ENCODE measurements around the gene PRSS57. TPM values are rescaled to one million over a fixed set of nuclear protein-coding genes. Genes with fewer than 3 reads are reported as not detected.

Gene PRSS57
- total and polyA plus RNA-seq, 12 donors = 0.06 TPM; not detected in 11

GRCh38 chr19:681029-682019, 13.9 kb downstream of the PRSS57 start:
- DNase-seq (peak; percentile 90), ATAC-seq (peak in 1 of 8 donors; percentile 3)
- WGBS, 2 donors = 69 to 74% methylated on average over 54 of the region's 54 CpGs
- H3K4me3 ChIP-seq = peak overlapping the region in 7 of 10 donors; percentile 18 to 87 (median 73)
- no peaks in the 10 kb centered on the region for H3K9me3 ChIP-seq
- peaks cover 7 to 38% (median 27%) of the 10 kb centered on the region in 9 donors for H3K4me1 ChIP-seq
- peak overlapping the region in 8 of 10 donors; percentile 37 to 99 (median 96) for H3K27ac ChIP-seq
- intact Hi-C loops (cut with DNase I) = loop anchor here in 1 of 10 donors (2.0 kb wide), 1 partner anchor 19 kb away; the partner anchor contains the start of gene RNF126
- no peak for TF ChIP-seq CTCF (IDR thresholded peaks at IDR 0.05)
- peaks cover 0 to 13% (median 0%) of the 10 kb centered on the region in 9 donors for H3K36me3 ChIP-seq
- peaks cover 0 to 14% (median 0%) of the 10 kb centered on the region in 7 donors for H3K27me3 ChIP-seq

GRCh38 chr19:680287-681028, 14.8 kb downstream of the PRSS57 start:
- Histone ChIP-seq H3K4me1 (peaks cover 10 to 43% (median 33%) of the 10 kb centered on the region in 9 donors), H3K36me3 (peaks cover 0 to 13% (median 0%) of the 10 kb centered on the region in 9 donors), H3K9me3 (no peaks in the 10 kb centered on the region), H3K27me3 (peaks cover 0 to 20% (median 0%) of the 10 kb centered on the region in 7 donors), H3K4me3 (peak overlapping the region; percentile 49 to 87 (median 76)), H3K27ac (peak overlapping the region; percentile 84 to 99 (median 97))
- DNase-seq (peak; percentile 99 to 100), ATAC-seq (peak; percentile 82 to 91 (median 88))
- TF ChIP-seq CTCF (IDR thresholded peaks at IDR 0.05) = peak in 8 of 9 donors; percentile 27 to 68 (median 52)
- intact Hi-C loops (cut with DNase I) = loop anchor here in 1 of 10 donors (2.0 kb wide), 1 partner anchor 18 kb away; the partner anchor contains the start of gene RNF126
- 1 to 2% methylated on average over 68 to 70 of the region's 70 CpGs for WGBS, 2 donors

GRCh38 chr19:679418-680286, 15.6 kb downstream of the PRSS57 start:
- Histone ChIP-seq H3K4me3 (peak overlapping the region; percentile 49 to 87 (median 76)), H3K27ac (peak overlapping the region; percentile 78 to 99 (median 97)), H3K4me1 (peaks cover 10 to 51% (median 35%) of the 10 kb centered on the region in 9 donors), H3K27me3 (peaks cover 0 to 28% (median 0%) of the 10 kb centered on the region in 7 donors), H3K9me3 (no peaks in the 10 kb centered on the region), H3K36me3 (peaks cover 0 to 13% (median 0%) of the 10 kb centered on the region in 9 donors)
- no peak for TF ChIP-seq CTCF (IDR thresholded peaks at IDR 0.05)
- peak; percentile 65 to 77 for DNase-seq
- intact Hi-C loops (cut with DNase I) = loop anchor here in 1 of 10 donors (2.0 kb wide), 1 partner anchor 17 kb away; the partner anchor contains the start of gene RNF126
- ATAC-seq = peak in 7 of 8 donors; percentile 5 to 27 (median 18)
- 6 to 9% methylated on average over 53 to 62 of the region's 69 CpGs for whole genome bisulfite sequencing, 2 donors
